HG02943 (cell line): ENCODE data around the gene EIF6.

Experiments
- ATAC-seq: cut with Tn5 transposase; IDR thresholded peaks from one replicate; pipeline ENCODE4 v1.9.1; 2021; ENCODE audit warnings: mild to moderate bottlenecking, low read depth, moderate library complexity; ENCODE audit not compliant: unreplicated experiment

The EIF6 gene

DNA sequence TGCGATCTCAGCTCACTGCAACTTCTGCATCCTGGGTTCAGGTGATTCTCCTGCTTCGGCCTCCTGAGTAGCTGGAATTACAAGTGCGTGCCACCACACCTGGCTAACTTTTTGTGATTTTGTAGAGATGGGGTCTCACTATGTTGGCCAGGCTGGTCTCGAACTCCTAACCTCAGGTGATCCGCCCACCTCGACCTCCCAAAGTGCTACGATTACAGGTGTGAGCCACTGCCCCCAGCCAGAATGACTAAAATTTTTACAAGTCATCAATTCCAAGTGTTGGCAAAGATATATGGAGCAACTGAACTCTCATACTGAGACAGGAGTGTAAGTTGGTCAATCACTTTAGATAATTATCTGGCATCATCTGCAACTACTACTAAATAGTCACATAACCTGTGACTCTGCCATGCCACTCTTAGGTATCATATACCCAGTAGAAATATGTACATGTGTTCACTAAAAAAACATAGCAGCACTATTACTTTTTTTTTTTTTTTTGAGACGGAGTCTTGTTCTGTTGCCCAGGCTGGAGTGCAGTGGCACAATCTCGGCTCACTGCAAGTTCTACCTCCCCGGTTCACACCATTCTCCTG is 3.0 kb downstream of the EIF6 start:
- ATAC-seq: no peak

DNA sequence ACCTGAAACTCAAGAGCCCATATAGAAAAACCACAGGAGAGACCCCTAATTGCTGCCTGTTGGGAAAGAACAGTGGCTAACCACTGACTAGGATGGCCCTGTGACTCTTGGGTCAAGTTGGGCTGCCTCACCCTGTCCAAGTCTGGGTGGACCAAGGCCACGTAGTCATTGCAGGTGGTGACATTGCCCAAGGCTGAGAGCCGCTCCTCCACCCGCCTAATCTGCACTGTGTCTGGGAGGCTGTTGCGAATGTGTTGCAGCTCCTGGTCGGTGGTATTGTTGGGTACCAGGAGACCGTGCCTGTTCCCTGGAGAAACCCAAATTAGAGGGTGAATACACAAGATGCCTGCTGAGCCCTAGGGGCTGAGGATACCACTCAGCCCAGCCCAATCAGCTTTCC is 4.0 kb downstream of the EIF6 start:
- no peak for ATAC-seq

DNA sequence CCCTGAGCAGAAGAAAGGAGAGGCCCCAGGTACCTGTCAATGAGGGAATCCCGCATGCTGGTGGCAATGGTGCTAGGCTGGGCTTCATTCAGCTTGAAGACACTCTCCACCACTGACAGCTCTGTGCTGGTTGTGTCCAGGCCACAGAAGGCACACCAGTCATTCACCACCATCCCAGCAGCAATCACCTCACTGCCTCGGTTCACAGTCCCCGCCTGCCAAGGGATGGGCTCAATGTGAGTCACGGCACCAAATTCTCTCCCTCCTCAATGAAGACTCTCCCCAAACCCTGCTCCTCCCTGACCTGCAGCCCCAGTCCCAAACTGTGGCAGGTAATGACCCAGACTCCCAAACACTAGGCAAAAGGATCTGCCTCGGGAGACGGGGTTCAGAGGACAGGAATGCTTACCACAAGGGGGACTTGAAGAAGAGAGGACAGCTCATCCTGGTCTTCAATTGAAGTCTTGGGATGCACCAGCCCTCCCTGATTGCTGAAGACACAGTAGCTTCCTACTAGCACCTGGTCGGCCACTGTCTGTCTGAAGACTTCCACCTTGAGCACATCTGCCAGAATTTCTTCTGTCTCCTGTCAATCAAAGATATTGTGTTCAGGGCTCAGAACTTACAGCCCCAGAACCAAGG is 4.9 kb downstream of the EIF6 start:
- no peak for ATAC-seq

DNA sequence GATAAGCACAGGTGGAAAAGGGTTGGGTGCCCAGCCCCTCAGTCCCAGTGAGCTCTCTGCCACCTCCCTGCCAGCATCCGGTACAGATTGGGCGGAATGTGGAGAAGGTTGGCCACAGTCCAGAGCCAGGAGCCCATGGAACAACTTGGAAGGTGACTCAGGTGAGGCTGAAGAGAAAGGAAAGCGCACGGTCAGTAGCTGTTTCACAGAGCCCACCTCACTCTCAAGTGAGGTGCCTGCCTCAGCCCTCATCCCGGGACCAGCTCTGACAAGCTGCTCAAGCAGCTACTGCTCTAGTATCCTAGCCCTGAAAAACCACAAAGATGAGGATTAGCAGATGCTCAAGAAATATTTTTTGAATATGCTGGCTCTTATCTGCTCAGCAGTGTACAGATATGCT is 5.5 kb downstream of the EIF6 start:
- ATAC-seq: no peak

DNA sequence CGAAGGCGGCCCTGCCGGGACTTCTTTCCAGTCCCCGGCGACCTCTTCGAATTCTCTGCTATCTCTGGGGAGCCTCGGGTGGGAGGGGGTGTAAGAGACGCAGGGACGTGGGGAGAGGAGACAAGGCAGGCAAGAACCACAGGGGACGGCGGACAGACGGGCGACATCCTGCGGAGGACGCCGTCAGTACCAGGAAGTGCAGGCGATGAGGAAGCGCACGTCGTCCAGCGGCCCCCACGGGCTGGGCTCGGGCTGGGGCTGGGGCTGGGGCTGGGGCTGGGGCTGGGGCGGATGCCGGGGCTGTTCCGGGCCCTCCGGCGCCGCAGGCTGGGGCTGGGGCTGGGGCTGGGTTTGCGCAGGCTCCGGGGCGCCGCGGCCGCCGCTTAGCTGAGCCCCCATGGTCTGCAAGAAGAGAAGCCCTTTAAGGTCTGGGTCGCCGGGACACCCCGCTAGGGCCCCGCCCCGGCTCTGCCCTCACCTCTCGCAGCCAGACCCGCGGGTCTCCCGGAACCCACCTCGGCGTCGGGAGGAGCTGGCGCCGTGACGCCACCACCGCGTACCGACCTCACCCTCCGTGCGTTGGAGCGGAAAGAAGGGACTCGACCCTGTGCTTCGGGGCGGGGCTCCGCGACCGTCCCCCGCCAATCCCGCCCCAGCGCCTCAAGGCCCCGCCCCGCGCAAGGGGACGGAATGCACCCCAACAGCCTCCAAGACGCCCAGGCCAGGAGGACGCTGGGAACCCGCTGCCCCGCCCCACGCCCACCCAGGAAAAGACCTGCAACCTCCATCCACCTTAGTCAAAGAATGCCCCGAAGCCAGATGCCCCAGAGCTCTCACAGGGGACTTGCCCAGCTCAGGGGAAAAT is 6.8 kb downstream of the EIF6 start, which contains the start of gene MMP24OS:
Gene MMP24OS, minus strand, starts transcription at position 592 of the 865 bp plus-strand sequence. Its CDS starts 193 bp downstream, at position 399.
- ATAC-seq: peak; percentile 83

DNA sequence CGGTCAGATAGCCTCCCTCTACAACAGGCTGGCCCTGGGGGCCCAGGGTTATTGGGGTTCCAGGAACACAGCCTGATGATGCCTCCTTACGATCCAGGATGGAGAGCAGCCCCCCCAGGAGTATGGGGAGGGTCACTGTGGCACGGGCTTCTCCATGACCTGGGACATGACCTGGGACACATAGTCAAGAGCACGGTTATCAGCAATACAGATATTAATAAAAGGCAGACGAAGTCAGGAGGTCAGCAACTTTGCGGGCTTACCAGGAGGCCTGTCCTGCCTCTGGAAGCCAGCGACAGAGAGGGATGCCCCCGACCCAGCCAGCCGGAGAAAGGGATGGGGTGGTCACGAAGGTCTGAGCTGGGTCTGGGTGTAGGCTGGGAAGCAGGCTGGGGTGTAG is 7.4 kb downstream of the EIF6 start:
- no peak for ATAC-seq

DNA sequence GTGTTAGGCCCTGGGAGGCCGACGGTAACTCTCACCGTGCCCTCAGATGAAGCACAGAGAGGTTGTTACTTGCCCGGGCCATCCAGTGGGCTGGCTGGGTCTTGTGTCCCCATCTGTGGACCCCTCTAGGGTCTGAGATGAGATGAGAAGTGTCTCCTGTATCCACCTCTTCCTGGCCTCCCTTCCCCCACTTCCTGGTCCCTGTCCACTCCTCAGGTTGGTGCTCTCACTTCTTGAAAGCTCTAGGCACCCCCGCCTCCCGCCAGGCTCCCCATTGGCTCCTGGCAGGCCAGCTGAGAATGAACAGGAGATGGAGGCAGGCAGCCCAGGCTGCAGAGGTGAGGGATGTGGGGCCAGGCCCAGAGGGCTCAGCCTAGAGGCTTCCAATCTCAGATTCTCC is 8.2 kb downstream of the EIF6 start:
- no peak for ATAC-seq

DNA sequence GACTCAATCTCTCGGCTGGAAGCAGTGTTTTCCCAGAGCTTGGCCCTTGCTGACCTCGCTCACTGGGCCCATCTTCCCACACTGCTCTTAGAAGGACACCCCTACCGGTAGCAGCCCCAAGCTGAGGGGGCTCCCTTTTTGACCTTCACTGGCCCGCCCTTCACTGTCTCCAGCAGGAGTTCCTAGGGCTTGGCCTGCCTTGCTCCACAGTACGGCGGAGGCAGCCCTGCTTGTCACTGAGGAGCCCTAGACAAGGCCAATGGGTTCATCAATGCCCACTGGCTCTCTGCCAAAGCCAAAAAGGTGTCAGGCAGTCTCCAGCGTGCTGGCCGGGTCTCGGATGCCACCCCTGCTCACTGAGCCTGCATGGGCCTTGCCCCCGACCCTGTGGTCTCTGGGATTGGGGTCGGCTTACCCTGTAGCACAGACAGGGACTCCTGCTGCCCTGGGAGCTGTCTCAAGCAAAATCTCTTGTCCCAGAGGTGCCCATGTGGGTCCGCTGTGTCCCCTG is 8.8 kb downstream of the EIF6 start:
- no peak for ATAC-seq

DNA sequence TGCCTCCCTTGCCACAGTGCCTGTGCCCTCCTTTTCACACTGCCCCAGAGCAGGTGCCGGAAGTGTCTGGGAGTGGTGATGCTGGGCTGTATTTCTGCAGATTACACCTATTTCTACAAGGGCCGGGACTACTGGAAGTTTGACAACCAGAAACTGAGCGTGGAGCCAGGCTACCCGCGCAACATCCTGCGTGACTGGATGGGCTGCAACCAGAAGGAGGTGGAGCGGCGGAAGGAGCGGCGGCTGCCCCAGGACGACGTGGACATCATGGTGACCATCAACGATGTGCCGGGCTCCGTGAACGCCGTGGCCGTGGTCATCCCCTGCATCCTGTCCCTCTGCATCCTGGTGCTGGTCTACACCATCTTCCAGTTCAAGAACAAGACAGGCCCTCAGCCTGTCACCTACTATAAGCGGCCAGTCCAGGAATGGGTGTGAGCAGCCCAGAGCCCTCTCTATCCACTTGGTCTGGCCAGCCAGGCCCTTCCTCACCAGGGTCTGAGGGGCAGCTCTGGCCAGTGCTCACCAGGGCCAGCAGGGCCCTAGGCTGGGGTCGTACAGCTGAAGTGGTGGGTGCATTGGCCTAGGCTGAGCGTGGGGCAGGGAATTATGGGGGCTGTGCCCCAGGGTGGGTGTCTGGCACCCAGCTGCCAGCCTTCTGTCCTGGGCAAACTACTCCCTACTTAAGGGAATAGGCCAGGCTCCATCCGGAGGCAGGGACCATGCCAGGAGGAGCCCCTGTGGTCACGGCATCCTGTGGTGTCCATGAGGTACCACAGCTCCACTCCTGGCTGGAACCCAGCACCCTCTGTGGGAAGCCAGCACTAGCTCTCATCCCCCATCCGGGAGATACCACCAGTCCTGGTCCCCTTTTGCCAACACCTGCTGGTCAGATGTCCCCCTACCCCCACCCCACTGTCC is 10.1 kb downstream of the EIF6 start:
- no peak for ATAC-seq

DNA sequence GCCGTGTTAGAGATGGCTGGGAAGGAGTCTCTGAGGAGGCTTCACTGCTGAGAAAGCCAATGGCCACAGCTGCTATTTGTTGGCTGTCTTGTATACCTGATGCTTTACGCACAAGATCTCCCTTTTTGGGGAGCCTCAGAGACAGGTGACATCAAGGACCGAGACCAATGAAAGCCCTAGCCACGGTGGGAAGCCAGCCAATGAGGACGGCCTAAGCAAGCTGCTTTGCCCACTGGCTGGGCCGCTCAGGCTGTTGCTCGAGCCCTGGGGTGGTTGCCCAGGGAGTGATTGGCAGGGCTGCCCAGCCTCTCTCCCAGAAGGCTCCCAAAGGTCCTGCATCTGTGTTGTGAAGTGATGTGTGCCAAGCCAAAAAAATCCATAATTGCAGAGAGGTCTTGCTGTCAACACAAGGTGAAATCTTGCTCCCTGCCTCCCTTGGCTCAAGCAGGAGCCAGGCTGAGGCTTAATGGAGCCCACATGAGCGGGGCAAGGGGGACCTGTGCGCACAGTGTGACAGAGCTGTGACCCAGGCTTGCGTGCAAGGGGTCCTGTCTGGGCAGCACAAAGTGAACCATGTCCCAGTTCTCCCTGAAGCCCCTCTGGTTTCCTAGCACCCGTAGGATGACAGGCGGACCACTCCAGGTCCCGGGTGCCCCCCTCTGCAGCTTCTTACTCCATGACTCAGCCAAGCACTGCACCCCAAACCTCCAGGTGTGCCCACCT is 11.0 kb downstream of the EIF6 start:
- no peak for ATAC-seq

DNA sequence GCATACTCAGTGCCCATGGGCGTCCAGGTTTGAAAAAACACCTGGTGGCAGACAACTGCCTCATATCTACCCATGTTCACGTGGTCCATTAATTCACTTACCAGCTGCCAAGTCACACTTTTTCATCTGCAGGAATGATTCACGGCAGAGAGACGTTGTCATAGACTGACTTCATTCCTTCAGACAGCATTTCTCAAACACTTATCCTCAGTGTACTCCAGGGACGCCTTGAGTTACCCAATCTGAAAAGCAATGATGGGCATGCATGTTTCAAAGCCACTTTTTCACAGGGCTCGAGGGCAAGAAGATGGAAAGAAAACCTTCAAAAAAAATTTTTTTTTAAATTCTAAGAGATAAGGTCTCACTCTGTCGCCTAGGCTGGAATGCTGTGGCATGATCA is 12.7 kb downstream of the EIF6 start:
- no peak for ATAC-seq

DNA sequence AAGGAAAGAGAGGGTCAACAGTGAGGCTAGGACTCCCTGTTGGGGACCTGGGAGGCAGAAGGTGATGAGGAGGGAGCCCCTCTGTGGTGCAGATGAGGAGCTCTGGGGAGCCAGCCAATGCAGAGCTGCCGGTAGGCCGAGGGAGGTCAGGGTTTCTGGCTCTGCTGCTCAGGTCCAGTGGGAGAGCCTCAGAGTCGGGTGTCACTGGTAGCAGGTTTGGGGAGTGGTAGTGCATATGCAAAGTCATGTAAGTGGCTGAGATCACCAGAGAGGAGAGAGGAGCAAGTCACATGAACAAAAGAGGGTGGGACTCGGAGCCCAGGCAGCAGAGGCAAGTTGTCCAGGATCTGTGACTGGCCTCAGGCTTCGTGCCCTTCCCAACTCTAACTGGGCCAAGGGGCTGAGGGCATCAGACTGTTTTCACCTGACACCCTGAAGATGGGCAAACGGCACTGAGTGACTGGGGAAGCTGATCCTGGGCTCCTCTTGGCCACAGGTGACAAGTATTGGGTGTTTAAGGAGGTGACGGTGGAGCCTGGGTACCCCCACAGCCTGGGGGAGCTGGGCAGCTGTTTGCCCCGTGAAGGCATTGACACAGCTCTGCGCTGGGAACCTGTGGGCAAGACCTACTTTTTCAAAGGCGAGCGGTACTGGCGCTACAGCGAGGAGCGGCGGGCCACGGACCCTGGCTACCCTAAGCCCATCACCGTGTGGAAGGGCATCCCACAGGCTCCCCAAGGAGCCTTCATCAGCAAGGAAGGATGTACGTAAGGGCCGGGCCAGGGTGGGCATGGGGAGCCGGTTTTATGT is 13.3 kb downstream of the EIF6 start:
- no peak for ATAC-seq

DNA sequence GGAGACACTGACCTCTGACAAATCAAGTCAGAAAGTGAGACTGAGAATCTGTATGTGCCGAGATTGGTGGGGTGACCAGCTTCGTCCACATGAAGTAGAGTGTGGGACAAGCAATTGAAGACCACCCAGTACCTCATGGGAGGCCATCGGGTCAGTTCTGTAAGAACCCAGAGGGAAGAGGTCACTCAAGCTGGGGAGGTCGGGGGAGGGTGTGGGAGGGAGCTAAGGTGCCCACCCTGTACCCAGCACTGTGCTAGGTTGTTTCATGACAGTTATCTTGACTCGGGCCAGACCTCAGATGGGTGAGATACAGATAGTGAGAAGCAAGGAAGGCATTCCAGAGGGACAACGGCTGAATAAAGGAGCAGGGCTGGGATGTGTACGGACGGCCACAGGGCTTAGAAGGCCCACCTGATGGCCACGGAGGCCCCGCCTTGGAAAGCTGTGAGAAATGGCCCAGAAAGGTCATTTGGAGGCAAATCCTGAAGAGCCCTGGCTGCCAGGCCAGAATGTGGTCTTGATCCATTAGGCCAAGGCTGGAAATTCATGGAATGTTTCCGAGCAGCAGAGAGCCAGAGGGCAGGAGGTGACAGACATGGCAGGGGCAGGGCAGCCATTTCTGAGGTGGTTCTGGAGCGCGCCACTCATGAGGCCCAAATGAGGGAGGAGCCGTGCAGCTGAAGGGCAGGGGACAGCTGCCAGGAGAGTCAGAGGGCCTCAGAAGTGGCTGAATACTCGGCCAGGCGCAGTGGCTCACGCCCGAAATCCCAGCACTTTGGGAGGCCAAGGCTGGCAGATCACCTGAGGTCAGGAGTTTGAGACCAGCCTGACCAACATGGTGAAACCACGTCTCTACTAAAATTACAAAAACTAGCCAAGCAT is 14.3 kb downstream of the EIF6 start:
- ATAC-seq: no peak

DNA sequence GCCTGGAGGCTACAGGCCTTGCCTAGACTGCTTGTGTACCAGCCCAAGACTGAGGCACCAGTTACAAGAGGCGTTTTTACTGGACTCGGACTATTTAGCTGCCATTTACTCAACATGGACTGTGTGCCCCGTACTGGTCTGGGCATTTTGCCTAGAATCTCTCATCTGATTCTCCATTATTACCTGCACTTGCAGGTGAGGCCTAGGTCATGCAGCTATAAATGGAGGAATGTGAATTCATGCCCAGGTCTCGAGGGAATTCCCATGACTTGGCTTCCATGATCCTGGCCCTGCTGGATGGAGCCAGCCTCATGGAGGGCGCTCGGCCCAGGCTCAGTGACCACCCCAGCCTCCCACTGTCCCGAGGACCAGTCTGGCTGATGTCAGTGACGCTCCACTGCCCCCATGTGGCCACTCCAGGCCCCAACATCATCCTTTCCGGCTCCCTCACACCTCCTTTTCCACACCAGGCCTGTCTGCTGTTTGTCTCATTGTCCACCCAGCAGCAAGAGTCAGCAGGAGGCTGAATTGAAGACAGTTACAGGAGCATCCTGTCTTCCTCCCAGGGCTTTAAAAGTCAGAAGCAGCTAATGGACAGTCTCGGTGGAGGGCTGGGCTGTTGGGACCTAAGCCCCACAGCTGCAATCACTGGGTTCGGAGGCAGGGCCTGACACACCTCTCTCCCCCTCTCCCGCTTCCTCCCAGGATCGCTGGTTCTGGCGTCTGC is 15.4 kb downstream of the EIF6 start:
- no peak for ATAC-seq

DNA sequence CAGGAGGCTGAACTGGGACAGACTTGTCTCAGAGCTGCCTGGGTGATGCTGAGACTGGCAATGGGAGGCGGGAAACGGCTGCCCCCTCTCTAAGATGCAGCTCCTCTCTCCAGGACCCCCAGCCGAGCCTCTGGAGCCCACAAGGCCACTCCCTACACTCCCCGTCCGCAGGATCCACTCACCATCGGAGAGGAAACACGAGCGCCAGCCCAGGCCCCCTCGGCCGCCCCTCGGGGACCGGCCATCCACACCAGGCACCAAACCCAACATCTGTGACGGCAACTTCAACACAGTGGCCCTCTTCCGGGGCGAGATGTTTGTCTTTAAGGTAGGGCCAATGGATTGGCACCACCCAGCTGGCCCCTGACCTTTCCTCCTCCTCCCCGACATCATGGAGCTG is 17.5 kb downstream of the EIF6 start:
- ATAC-seq: no peak

DNA sequence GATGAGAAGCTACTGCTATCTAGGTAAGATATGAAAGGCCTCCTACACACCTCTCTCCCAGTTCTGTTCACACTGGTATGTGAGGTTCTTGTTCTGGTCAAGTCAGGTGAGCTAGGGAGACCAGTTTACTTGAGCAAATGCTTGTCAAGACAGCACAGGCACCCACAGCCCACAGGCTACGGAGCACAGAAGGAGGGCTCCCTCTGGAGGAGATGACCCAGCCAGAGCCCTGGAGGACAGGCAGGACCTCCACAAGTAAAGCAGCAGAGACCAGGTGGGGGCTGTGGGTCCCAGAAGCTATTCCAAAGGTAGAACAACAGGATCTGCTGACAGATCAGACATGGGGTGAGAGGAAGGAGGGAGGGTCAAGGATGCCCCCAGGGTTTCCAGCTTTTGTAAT is 19.8 kb downstream of the EIF6 start:
- no peak for ATAC-seq
